A673 (cell line): ENCODE data around the gene MTR.
A peak's percentile ranks its signal among the peaks of the same experiment; 100 is the strongest.

ENCODE experiments used
- CTCF ChIP-seq: fragments of 300-800, 200-600 bp; sonication (generic); conservative IDR thresholded peaks from 2 replicates; pipeline ENCODE4 v1.5.1; 2017; ENCODE audit warnings: low read depth, mild to moderate bottlenecking, antibody characterized with exemption, low read length, moderate library complexity, mixed read lengths
- EZH2 ChIP-seq: fragments of 200-600 bp; sonication (generic); IDR thresholded peaks from 2 replicates; pipeline ENCODE4 v1.6.1; 2017; ENCODE audit warnings: borderline replicate concordance, low read depth, mild to moderate bottlenecking, mixed read lengths, antibody characterized with exemption, low read length; ENCODE audit not compliant: poor library complexity, severe bottlenecking

- no peak for TF ChIP-seq EZH2
- peak; percentile 30; the same call in 1 of the 2 replicates for TF ChIP-seq CTCF
Measured at GRCh38 chr1:236753516-236753915, 41.6 kb upstream of the MTR start.
